Thyroid gland (tissue), 4 donors: ENCODE measurements around the gene GBP2.

Source experiments
- CTCF ChIP-seq, 6 experiments: fragments of 200-600 bp in 3 of 6; fragments of 450-650 bp in 3 of 6; sonication (generic) in 3 of 6; IDR thresholded peaks; one replicate each; pipeline ENCODE4 v1.5.1; 2016 to 2019; ENCODE audit warnings: antibody characterized with exemption in 6 of 6, mild to moderate bottlenecking in 2 of 6, inconsistent platforms in 1 of 6, moderate library complexity in 1 of 6
- POLR2A ChIP-seq, 2 donors: fragments of 450-650 bp; IDR thresholded peaks; one replicate each; pipeline ENCODE4 v1.6.1; 2017; ENCODE audit warnings: antibody characterized with exemption in 2 of 2, mild to moderate bottlenecking in 2 of 2, moderate library complexity in 1 of 2

DNA sequence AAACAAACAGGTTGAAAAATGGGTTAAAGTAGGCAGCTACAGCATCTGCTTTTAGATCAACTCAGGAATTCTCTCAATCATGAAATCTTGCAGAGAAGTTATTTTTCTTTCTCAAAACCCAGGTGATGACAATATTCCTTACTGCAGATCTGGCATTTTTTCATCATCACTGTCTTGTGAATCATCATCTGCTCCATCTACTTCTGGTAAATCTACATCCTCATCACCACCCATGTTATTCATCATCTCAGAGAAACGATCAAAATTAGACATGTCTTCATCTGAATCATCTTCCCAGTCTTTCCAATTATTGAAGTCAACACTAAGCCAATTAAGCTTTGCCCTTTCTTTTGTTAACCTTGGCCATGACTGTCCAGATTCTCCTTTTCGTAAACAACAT lies 21.8 kb downstream of the GBP2 start:
- TF ChIP-seq CTCF (IDR thresholded peaks at IDR 0.05) = no peak
- TF ChIP-seq POLR2A (IDR thresholded peaks at IDR 0.05) = no peak
